22Rv1 (cell line): Measurements from ENCODE around the gene AMBRA1.

Source experiments
- H3K27ac ChIP-seq: fragments of 450-650 bp; 2 replicates; pipeline ENCODE4 v1.5.1; 2017
- ZFX ChIP-seq: fragments of 450-650 bp; IDR thresholded peaks from 2 replicates; pipeline ENCODE4 v1.6.1; 2017; ENCODE audit warnings: antibody characterized with exemption, borderline replicate concordance
- TF ChIP-seq, protein P1 (sequence below): fragments of 450-650 bp; IDR thresholded peaks from 2 replicates; pipeline ENCODE4 v1.5.1; 2017; ENCODE audit warnings: mild to moderate bottlenecking

The AMBRA1 gene

DNA sequence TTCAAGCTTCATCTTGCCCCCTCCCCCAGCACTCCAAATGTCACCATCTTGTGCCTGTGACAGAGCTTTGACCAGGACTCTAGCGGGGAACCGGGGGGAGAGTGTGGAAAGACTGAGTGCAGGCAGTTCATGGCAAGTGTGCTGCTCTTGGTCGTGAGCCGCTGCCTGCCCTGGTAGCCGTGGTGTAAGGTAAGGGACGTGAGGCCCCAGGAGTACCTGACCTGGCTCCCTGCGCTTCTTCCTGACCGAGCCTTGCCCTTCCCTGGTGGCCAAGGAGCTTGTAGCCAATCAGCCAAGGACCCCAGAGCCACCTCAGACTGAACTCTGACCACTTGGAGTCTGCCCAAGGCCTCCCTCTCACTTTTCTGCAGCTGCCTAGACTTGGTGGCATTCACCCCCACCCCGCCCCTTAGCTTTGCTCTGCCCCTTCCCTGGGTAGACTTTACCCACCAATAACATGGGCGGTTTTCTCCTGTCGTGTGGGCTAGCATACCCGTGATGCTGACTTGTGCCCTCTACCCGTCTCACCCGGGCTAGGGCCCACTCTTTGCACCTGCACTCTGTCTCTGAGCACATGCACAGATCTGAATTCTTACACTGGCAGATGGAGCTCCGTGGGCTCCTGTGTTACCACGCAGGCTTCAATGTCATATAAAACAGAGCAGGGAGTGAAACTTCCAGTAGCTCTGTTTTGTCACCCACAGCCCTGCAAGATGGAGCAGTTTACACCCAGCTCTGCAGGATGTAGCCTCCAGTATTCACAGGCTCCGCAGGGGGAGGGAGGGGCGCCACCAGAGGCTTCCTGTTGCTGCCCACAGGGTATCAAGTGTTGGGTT, 245.0 kb downstream of the AMBRA1 start:
- H3K27ac ChIP-seq = peak overlapping the region; percentile 68
- TF ChIP-seq, protein P1, sequence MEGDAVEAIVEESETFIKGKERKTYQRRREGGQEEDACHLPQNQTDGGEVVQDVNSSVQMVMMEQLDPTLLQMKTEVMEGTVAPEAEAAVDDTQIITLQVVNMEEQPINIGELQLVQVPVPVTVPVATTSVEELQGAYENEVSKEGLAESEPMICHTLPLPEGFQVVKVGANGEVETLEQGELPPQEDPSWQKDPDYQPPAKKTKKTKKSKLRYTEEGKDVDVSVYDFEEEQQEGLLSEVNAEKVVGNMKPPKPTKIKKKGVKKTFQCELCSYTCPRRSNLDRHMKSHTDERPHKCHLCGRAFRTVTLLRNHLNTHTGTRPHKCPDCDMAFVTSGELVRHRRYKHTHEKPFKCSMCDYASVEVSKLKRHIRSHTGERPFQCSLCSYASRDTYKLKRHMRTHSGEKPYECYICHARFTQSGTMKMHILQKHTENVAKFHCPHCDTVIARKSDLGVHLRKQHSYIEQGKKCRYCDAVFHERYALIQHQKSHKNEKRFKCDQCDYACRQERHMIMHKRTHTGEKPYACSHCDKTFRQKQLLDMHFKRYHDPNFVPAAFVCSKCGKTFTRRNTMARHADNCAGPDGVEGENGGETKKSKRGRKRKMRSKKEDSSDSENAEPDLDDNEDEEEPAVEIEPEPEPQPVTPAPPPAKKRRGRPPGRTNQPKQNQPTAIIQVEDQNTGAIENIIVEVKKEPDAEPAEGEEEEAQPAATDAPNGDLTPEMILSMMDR = no peak
- TF ChIP-seq ZFX = no peak

DNA sequence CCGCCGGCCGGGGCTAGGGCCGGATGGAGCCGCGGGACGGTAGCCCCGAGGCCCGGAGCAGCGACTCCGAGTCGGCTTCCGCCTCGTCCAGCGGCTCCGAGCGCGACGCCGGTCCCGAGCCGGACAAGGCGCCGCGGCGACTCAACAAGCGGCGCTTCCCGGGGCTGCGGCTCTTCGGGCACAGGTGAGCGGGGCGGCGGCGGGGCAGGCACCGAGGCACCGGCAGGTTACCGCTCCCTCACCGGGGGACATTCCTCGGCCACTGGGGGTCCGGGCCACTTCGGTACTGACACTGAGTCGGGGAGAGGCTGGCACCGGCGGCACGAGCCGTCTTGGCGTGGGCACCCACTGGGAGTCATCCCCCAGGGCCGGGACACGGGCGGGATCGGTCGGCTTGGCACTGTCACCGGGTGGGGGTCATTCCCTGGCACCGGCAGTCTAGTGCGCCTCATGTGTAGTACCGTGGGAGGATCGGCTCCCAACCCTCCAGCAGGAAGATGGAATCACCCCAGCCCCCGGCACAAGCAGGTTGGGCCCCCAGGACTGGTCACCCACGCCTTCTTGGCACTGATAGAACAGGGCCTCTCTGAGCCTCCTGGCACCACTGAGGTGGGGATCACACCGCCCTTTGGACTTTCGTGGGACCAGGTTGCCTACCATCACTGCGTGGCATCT, 246.0 kb downstream of the AMBRA1 start:
- H3K27ac ChIP-seq = peak overlapping the region; percentile 68
- TF ChIP-seq, protein P1 = no peak
- no peak for TF ChIP-seq ZFX

DNA sequence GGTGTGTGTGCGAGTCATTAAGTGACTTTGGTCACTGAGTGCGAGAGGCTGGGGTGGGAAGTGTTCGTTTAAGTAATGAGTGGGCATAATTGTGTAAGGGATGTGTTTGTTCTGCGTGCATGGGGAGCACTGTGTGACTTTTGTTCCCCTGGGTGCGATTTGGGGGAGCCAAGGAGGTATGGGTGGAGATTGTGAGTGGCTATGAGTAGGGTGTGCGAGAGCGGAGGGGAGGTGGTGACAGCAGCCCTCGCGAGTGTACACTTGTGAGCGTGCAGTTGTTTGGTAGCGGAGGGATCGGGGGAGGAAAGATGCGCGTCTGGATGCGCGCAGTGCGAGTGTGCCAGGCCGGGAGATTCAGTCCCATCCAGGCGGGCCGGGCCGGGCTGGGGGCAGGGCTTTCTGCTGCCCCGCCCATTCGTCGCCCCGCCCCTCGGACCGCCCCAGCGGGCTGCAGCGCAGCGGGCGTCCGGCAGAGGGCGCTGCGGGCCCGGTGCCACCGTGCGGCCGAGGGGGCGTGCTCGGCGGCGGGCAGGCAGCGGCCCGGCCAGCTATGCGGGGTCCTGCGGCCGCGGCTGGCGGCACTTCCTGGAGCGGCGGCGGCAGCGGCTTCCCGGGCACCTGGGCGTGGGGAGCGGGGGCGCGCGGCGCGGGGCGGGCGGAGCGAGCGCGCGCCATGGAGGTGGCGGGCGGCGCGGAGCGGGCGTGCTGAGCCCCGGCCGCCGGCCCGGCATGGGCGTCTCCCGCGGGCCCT, 246.8 kb downstream of the AMBRA1 start, which contains the start of gene DGKZ:
TSS of gene DGKZ (plus strand) at position 578 of the 751 bp plus-strand sequence. CDS start 197 bp downstream, outside the sequence.
- TF ChIP-seq ZFX = no peak
- TF ChIP-seq, protein P1 = peak; percentile 99
- peak within 1 kb of the TSS; percentile 68 for H3K27ac ChIP-seq
